Activated naive CD4-positive, alpha-beta T cell treated with anti-CD3 and anti-CD28 coated beads, Interleukin-2, amount 50 U/mL, for 72 hours (primary cell): ENCODE measurements around the gene PACRG. TPM values are rescaled to one million over a fixed set of nuclear protein-coding genes. Genes with fewer than 3 reads are reported as not detected.

Experiments
- ATAC-seq, 2 donors: fragments of 150-1000 bp; cut with Tn5 transposase; 2 replicates each; pipeline ENCODE4 v1.10.0; 2021; ENCODE audit warnings: mild to moderate bottlenecking in 2 of 2, moderate library complexity in 2 of 2
- DNase-seq, 2 donors: peaks; one replicate each; pipeline ENCODE4 v3.0.0; 2021 to 2022; ENCODE audit warnings: low spot score in 2 of 2
- H3K27ac Mint-ChIP-seq, 2 donors: one replicate each; pipeline ENCODE4 v1.8.0; 2022; ENCODE audit warnings: mild to moderate bottlenecking in 2 of 2, mixed read lengths in 2 of 2
- H3K36me3 Mint-ChIP-seq, 2 donors: one replicate each; pipeline ENCODE4 v1.8.0; 2022; ENCODE audit warnings: mixed read lengths in 2 of 2
- H3K9me3 Mint-ChIP-seq, 2 donors: one replicate each; pipeline ENCODE4 v1.8.0; 2022; ENCODE audit warnings: mixed read lengths in 2 of 2
- total RNA-seq, 2 donors: library from RNA; stranded (reverse); gene quantifications; one replicate each; pipeline ENCODE4 v1.2.3, GENCODE V29; 2022

The PACRG gene
- total RNA-seq, 2 donors from 2014 or later = 0.43 TPM; not detected in 1

DNA sequence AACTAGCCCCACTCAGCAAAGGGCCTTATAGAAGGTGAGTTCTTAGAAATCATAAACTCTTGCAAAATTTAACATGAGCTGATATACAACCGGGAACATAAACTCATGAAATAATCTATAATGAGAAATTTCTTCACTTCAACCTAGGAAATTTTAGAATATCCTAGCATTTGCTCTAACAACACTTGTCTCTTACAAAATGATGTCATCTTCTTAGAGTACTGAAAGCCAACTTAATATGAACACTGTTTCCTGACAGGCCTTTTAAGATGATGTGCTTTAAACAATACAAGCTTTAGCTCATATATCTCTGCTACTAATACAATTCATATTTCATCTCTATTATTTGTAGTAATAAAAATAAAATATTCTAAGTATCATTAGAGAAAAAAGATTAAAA is 932 bp downstream of the PACRG start:
- Mint-ChIP-seq H3K9me3 (peaks cover 0 to 3% of the 10 kb centered on the region in 2 donors), H3K36me3 (peaks cover 0 to 4% of the 10 kb centered on the region in 2 donors), H3K27ac (peak overlapping the region in 1 of 2 donors; percentile 86)
- ATAC-seq (no peak), DNase-seq (no peak)

GRCh38 chr6:162730502-162730901 is 2.7 kb downstream of the PACRG start:
- ATAC-seq (no peak), DNase-seq (no peak)
- Mint-ChIP-seq H3K9me3 (peaks cover 0 to 4% of the 10 kb centered on the region in 2 donors), H3K27ac (no peak overlapping the region), H3K36me3 (peaks cover 0 to 4% of the 10 kb centered on the region in 2 donors)

DNA sequence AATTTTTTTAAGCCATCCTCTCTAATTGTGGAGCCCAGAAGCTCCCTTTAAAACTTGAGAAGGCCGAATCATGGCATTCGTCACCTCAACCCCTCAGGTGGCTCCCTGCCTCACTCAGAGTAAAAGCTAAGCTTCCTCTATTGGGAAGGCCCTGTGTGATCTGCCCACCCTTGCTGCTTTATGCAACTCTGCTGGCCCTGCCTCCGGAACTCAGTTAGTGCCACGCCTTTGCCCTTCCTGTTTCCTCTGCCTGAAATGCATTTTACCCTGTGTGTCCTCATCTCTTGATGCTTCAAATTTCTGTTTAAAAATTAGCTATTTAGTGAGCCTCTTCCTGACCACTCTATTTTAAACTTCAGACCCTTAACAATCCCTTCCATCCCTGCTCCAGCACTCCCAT is 5.7 kb downstream of the PACRG start:
- Mint-ChIP-seq H3K9me3 (peaks cover 0 to 4% of the 10 kb centered on the region in 2 donors), H3K36me3 (no peaks in the 10 kb centered on the region), H3K27ac (no peak overlapping the region)
- ATAC-seq (no peak), DNase-seq (no peak)

DNA sequence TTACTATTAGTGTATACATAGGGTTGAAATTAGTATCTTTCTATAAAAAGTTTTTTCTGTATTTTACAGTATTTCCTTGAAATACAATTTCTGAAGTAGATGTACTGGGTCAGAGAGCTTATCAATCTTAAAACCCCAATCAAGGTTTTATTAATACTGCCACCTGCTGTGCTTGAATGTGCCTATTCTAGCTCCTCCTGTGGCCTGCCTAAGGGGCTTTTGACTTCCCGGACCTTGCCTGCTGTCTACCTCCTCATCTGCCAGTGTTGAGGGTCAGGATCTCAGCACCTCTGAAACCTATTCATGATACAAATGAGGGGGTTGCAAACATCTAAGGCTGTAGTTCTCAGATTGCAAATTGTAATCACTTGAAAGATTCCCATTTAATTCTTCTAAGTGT is 9.2 kb downstream of the PACRG start:
- H3K27ac Mint-ChIP-seq = no peak overlapping the region
- H3K9me3 Mint-ChIP-seq = peaks cover 0 to 4% of the 10 kb centered on the region in 2 donors
- H3K36me3 Mint-ChIP-seq = no peaks in the 10 kb centered on the region
- DNase-seq = no peak
- no peak for ATAC-seq

DNA sequence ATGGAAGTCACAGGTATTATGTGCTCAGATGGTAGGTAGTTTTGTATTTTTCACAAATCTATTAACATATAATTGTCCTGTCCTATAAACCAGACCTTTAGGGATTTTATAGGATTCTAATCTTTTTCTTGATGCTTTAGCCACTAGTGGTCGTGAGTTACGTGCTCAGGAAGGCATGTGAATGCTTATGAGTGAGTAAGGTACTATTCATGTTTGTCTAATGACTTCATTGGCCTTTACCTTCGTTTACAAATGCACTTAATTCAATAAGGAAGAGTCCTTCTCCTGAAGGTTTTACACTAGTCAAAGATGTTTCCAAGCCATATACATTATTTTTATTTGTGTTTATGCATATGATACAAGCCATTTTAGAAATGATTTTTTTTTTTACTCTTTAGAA is 23.0 kb downstream of the PACRG start:
- no peaks in the 10 kb centered on the region for H3K36me3 Mint-ChIP-seq
- H3K27ac Mint-ChIP-seq = no peak overlapping the region
- ATAC-seq (no peak), DNase-seq (no peak)
- H3K9me3 Mint-ChIP-seq = no peaks in the 10 kb centered on the region

DNA sequence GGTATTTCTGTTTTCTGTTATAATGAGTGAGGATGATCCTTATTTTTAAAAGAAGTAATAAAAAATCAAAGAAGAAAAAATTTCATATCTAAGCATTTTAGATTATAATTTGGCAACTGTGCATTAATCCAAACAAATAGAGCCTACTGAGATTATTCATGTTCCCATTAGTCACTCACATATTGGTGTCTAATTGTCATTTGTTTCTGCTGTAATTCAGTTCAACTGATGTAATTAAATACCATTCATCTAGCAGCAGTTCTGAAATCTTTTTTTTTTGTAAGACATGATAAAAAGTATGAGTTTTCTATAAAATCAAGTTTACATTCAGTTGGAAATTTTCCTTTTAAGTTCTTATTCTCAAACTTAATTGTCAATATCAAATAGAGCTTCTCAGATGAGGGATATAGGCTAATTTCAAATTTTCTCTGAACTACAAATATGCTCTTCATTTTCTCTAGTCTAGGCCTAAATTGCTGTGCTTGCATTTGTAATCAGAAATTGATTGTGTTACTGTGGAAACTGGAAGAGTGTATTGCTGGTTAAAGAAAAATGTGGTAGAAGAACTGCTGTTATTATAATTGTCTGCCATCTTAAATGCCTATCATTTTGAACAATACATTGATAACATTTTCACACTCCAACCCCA is 23.6 kb downstream of the PACRG start:
- no peak overlapping the region for H3K27ac Mint-ChIP-seq
- no peaks in the 10 kb centered on the region for H3K36me3 Mint-ChIP-seq
- DNase-seq (no peak), ATAC-seq (no peak)
- no peaks in the 10 kb centered on the region for H3K9me3 Mint-ChIP-seq

GRCh38 chr6:162753775-162754174 is 26.0 kb downstream of the PACRG start:
- Mint-ChIP-seq H3K27ac (no peak overlapping the region), H3K36me3 (no peaks in the 10 kb centered on the region), H3K9me3 (no peaks in the 10 kb centered on the region)
- DNase-seq = no peak
- ATAC-seq = peak in 1 of 2 donors; percentile 84

- H3K9me3 Mint-ChIP-seq = no peaks in the 10 kb centered on the region
- DNase-seq = no peak
- no peak overlapping the region for H3K27ac Mint-ChIP-seq
- ATAC-seq = no peak
- no peaks in the 10 kb centered on the region for H3K36me3 Mint-ChIP-seq
Observed at GRCh38 chr6:162770136-162770535, 42.4 kb downstream of the PACRG start.

DNA sequence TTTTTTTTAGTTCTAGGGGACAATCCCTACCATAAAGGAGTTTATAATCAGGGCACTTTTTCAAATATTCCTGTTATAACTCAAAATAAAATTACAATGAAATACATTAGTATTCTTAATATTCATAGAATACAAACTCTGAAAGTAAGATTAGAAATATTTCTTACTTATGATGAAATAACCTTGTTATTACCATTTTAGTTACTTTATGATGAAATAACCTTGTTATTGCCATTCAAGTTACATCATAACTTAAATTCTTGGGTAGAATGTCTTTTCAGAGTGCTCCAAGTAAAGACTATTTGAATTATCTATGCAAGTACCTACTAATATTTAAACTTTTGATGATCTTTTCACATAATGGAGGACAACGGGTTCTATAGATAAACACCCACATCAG is 43.2 kb downstream of the PACRG start:
- no peaks in the 10 kb centered on the region for H3K9me3 Mint-ChIP-seq

GRCh38 chr6:162772466-162772865 is 44.7 kb downstream of the PACRG start:
- no peaks in the 10 kb centered on the region for H3K9me3 Mint-ChIP-seq
- no peaks in the 10 kb centered on the region for H3K36me3 Mint-ChIP-seq
- H3K27ac Mint-ChIP-seq = no peak overlapping the region
- ATAC-seq (no peak), DNase-seq (no peak)

More for the DNA sequence above, 43.2 kb downstream of the PACRG start:
- no peak overlapping the region for H3K27ac Mint-ChIP-seq
- ATAC-seq (no peak), DNase-seq (no peak)
- no peaks in the 10 kb centered on the region for H3K36me3 Mint-ChIP-seq

- no peak for DNase-seq
Observed at GRCh38 chr6:162773996-162774395, 46.2 kb downstream of the PACRG start.

GRCh38 chr6:162777091-162777490 is 49.3 kb downstream of the PACRG start:
- peaks cover 0 to 7% of the 10 kb centered on the region in 2 donors for H3K36me3 Mint-ChIP-seq
- peaks cover 11 to 14% of the 10 kb centered on the region in 2 donors for H3K9me3 Mint-ChIP-seq
- no peak for DNase-seq
- no peak overlapping the region for H3K27ac Mint-ChIP-seq
- no peak for ATAC-seq

More at GRCh38 chr6:162773996-162774395, 46.2 kb downstream of the PACRG start:
- H3K27ac Mint-ChIP-seq = no peak overlapping the region
- peaks cover 0 to 1% of the 10 kb centered on the region in 2 donors for H3K9me3 Mint-ChIP-seq
- no peak for ATAC-seq
- H3K36me3 Mint-ChIP-seq = no peaks in the 10 kb centered on the region

DNA sequence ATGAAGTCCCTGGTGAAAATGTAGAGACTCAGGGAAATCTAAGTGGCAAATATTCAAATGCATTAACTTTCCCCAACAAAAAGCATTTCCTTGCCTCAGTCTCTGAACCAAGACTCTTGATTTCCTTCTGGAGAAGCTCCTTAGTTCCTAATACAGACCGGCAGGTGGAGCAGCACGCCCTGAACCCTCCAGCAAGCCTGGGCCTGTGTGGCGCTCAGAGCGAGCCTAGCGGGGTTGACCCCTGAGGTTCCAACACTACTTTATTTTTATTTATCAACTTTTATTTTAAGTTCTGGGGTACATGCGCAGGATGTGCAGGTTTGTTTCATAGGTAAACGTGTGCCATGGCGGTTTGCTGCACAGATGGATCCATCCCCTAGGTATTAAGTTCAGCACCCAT is 50.8 kb downstream of the PACRG start:
- Mint-ChIP-seq H3K36me3 (peaks cover 0 to 7% of the 10 kb centered on the region in 2 donors), H3K27ac (no peak overlapping the region), H3K9me3 (peaks cover 11 to 14% of the 10 kb centered on the region in 2 donors)
- ATAC-seq = no peak
- DNase-seq = no peak

DNA sequence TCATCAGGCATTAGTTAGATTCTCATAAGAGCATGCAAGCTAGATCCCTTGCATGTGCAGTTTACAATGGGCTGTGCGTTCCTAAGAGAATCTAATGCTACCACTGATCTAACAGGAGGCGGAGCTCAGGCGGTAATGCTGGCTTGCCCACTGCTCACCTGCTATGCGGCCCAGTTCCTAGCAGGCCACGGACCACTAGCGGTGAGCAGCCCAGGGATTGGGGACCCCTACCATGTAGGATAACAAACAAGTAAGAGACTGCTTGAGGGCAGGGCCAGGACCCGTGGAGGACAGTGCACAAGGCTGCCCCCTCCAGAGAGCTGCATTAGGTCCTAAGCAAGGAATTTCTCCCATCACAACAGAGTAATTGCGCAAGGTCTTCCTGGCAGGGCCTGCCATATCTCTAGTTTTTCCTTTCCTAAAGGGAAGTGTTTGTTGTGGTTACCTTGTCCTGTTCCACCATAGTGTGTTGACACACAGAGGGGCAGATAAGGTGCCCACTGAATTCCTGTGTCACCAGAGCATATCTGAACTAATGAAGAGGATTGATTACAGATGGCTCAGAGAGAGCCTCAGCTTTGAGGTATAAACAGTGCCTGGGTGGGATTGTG is 58.0 kb downstream of the PACRG start:
- H3K36me3 Mint-ChIP-seq = no peaks in the 10 kb centered on the region
- no peak for ATAC-seq
- DNase-seq = no peak
- peaks cover 5 to 7% of the 10 kb centered on the region in 2 donors for H3K9me3 Mint-ChIP-seq
- H3K27ac Mint-ChIP-seq = no peak overlapping the region

GRCh38 chr6:162798546-162799266 is 70.9 kb downstream of the PACRG start:
- no peak overlapping the region for H3K27ac Mint-ChIP-seq
- ATAC-seq (peak; percentile 16 to 44), DNase-seq (no peak)
- no peaks in the 10 kb centered on the region for H3K9me3 Mint-ChIP-seq
- no peaks in the 10 kb centered on the region for H3K36me3 Mint-ChIP-seq

DNA sequence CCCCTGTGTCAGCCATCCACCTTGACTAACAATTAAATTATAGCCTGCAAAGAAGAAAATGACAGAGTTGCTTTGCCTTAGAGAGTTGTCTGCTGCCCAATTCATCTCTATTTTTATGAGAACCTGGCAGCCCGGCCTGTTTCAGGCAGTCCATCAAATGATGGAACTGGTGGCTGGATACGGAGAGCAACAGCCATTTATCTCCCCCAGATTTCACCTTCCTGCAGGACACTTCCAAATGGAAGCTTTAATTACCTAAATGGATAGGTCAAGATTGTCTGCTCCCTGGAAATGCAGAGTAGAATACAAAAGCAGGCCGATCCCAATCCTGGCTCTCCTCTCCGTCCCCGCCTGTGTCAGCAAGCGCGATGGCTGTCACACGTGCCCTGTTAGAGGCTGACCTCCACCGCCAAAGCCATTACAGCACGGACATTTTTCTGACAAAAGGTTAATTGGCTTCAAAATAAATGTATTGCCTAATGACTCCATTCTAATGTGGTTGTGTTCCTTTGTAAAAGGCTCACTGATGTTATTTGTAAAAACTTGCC is 86.7 kb downstream of the PACRG start:
- peaks cover 0 to 13% of the 10 kb centered on the region in 2 donors for H3K36me3 Mint-ChIP-seq

GRCh38 chr6:162817196-162817595 is 89.4 kb downstream of the PACRG start:
- ATAC-seq = no peak
- H3K36me3 Mint-ChIP-seq = no peaks in the 10 kb centered on the region

More for the DNA sequence above, 86.7 kb downstream of the PACRG start:
- H3K9me3 Mint-ChIP-seq = peaks cover 0 to 13% of the 10 kb centered on the region in 2 donors
- DNase-seq (no peak), ATAC-seq (no peak)
- no peak overlapping the region for H3K27ac Mint-ChIP-seq

More at GRCh38 chr6:162817196-162817595, 89.4 kb downstream of the PACRG start:
- DNase-seq = no peak
- Mint-ChIP-seq H3K9me3 (no peaks in the 10 kb centered on the region), H3K27ac (no peak overlapping the region)
